Smooth muscle cell (in vitro differentiated cells): ENCODE results near the gene BICD2. TPM values are rescaled to one million over a fixed set of nuclear protein-coding genes. Genes with fewer than 3 reads are reported as not detected.

Experiments
- DNase-seq: peaks from one replicate; lab custom pipeline; 2025; ENCODE audit not compliant: unreplicated experiment; lab: John Stamatoyannopoulos, UW
- H2AFZ ChIP-seq: fragments of 200-600 bp; sonication (generic); 2 replicates; pipeline ENCODE4 v1.6.0; 2016; ENCODE audit warnings: antibody characterized with exemption, low read depth, mild to moderate bottlenecking
- H3F3A ChIP-seq: fragments of 200-600 bp; sonication (generic); 2 replicates; pipeline ENCODE4 v1.6.0; 2017; ENCODE audit warnings: antibody characterized with exemption, low read depth
- H3K27ac ChIP-seq: fragments of 200-600 bp; sonication (generic); 2 replicates; pipeline ENCODE4 v1.5.1; 2016; ENCODE audit warnings: low read depth, mild to moderate bottlenecking
- H3K27me3 ChIP-seq: fragments of 200-600 bp; sonication (generic); 2 replicates; pipeline ENCODE4 v1.6.1; 2016; ENCODE audit warnings: low read depth, mild to moderate bottlenecking
- H3K36me3 ChIP-seq: fragments of 200-600 bp; sonication (generic); 2 replicates; pipeline ENCODE4 v1.5.1; 2016; ENCODE audit warnings: low read depth
- H3K4me1 ChIP-seq: fragments of 200-600 bp; sonication (generic); 2 replicates; pipeline ENCODE4 v1.5.1; 2016; ENCODE audit warnings: low read depth
- H3K4me2 ChIP-seq: fragments of 200-600 bp; sonication (generic); 2 replicates; pipeline ENCODE4 v1.6.0; 2016; ENCODE audit warnings: mild to moderate bottlenecking
- H3K4me3 ChIP-seq: fragments of 200-600 bp; sonication (generic); 2 replicates; pipeline ENCODE4 v1.5.1; 2016; ENCODE audit warnings: mild to moderate bottlenecking
- H3K79me2 ChIP-seq: fragments of 200-600 bp; sonication (generic); 2 replicates; pipeline ENCODE4 v1.6.0; 2016; ENCODE audit warnings: low read depth, mild to moderate bottlenecking
- H3K9ac ChIP-seq: fragments of 200-600 bp; sonication (generic); 2 replicates; pipeline ENCODE4 v1.6.0; 2016; ENCODE audit warnings: low read depth
- H3K9me3 ChIP-seq: fragments of 200-600 bp; sonication (generic); replicated peaks from 2 replicates; pipeline ENCODE4 v1.5.1; 2016; ENCODE audit warnings: low read depth
- H4K20me1 ChIP-seq: fragments of 200-600 bp; sonication (generic); 2 replicates; pipeline ENCODE4 v1.6.0; 2016; ENCODE audit warnings: low read depth
- CTCF ChIP-seq: fragments of 200-600 bp; sonication (generic); IDR thresholded peaks from 2 replicates; pipeline ENCODE4 v1.5.1; 2017; ENCODE audit warnings: borderline replicate concordance, mild to moderate bottlenecking, antibody characterized with exemption; ENCODE audit not compliant: insufficient read depth, poor library complexity, severe bottlenecking
- WGBS: methylation state at CpG from one replicate; pipeline ENCODE4 v1.1.7; 2016; ENCODE audit warnings: low lambda C conversion rate; 5-methylcytosine and 5-hydroxymethylcytosine counted together
- polyA plus RNA-seq: library from polyadenylated mRNA; unstranded; fragments of >200 nt; fragmentation: Nextera tagmentation; extraction: Ambion mirVana; gene quantifications from 2 replicates; pipeline ENCODE4 v1.2.1, GENCODE V29; 2016
- total RNA-seq: library from RNA; depleted of rRNA; stranded (reverse); fragments of >200 nt; gene quantifications from 2 replicates; pipeline ENCODE4 v1.2.3, GENCODE V29; 2014

The BICD2 gene
- total and polyA plus RNA-seq, 2 experiments from 2014 or later = 28.1 to 29.1 TPM

- no peaks in the 10 kb centered on the region for H3K27me3 ChIP-seq
- TF ChIP-seq CTCF = no peak
- no peak overlapping the region for H3K9ac ChIP-seq
- peaks cover 95% of the 10 kb centered on the region for H4K20me1 ChIP-seq
- no peak overlapping the region for H2AFZ ChIP-seq
- no peak for DNase-seq
- H3K79me2 ChIP-seq = peaks cover 82% of the 10 kb centered on the region
- H3K9me3 ChIP-seq = no peaks in the 10 kb centered on the region
- H3K36me3 ChIP-seq = no peaks in the 10 kb centered on the region
- peaks cover 11% of the 10 kb centered on the region for H3K4me1 ChIP-seq
- 92% methylated on average over 4 of the region's 4 CpGs for WGBS
- H3K4me2 ChIP-seq = no peak overlapping the region
- H3K4me3 ChIP-seq = no peak overlapping the region
- no peaks in the 10 kb centered on the region for H3F3A ChIP-seq
- no peak overlapping the region for H3K27ac ChIP-seq
These were observed 102.9 kb downstream of the BICD2 start for GRCh38 chr9:92661743-92662142.

Other genes starting within 250 kb of the BICD2 start
- gene ECM2, start 228.8 kb downstream of the BICD2 start, total RNA-seq = 0.27 and 0.85 TPM in 2 replicates
- gene ECM2, start 228.8 kb downstream of the BICD2 start, polyA plus RNA-seq = 0.37 and 0.50 TPM in 2 replicates
- gene IPPK, start 94.7 kb downstream of the BICD2 start, total RNA-seq = 20.6 and 22.1 TPM in 2 replicates
- gene IPPK, start 94.7 kb downstream of the BICD2 start, polyA plus RNA-seq = 9.4 and 13.1 TPM in 2 replicates
- 12.9 and 20.7 TPM in 2 replicates for gene ZNF484, start 113.2 kb upstream of the BICD2 start, total RNA-seq
- gene ZNF484, start 113.2 kb upstream of the BICD2 start, polyA plus RNA-seq = 2.3 and 3.7 TPM in 2 replicates
- 2.0 and 2.1 TPM in 2 replicates for gene FGD3, start 182.7 kb upstream of the BICD2 start, total RNA-seq
- gene FGD3, start 182.7 kb upstream of the BICD2 start, polyA plus RNA-seq = 1.1 and 3.1 TPM in 2 replicates